Cerebellar nuclear complex (tissue), 1 donor: ENCODE results near the gene AMZ1.
"Not testable (repeated sequence)": the region's sequence is repeated elsewhere in the genome, so short reads cannot be mapped to it uniquely, and the experiment has no call there.

ENCODE experiments used
- DNase-seq, 2 experiments: peaks; one replicate each; lab custom pipeline; 2025; lab: John Stamatoyannopoulos, UW

Gene AMZ1

GRCh38 chr7:2691932-2692439 is 4.0 kb downstream of the AMZ1 start:
- not testable (repeated sequence) for DNase-seq

- no peak for DNase-seq
These were observed 4.5 kb downstream of the AMZ1 start for GRCh38 chr7:2692543-2692942.

- not testable (repeated sequence) for DNase-seq
These were observed 5.6 kb downstream of the AMZ1 start for GRCh38 chr7:2693420-2694121.

DNA sequence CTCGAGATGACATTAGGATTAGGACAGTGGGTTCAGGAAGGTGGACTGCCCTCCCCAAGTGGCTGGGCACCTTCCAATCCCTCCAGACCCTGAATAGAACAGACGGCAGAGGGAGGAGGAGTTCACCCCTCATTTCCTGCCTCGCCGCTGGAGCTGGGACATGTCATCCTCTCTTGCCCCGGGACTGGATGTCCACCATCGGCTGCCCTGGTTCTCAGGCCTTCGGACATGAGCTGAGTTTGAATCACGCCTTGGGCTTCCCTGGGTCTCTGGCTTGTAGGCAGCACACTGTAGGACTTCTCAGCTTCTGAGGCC is 6.1 kb downstream of the AMZ1 start:
- DNase-seq, result not testable (repeated sequence)

- no peak for DNase-seq
These were observed 10.7 kb downstream of the AMZ1 start for GRCh38 chr7:2698581-2699288.

DNA sequence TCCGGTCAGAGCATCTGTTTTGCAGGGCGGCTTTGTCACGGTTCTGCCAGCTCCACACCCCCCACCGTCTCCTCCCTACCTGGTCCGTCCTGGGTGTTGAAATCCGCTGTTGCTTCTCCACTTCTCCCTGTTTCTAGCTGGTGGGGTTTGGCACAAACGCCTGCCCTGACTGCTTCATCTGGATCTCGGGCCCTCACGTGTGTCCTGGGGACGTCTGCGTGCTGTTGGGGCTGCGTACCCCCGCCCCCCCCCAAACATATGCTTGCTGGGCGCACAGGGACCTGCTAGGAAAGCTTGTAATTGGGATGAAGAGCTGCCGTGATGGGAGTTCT is 11.3 kb downstream of the AMZ1 start:
- no peak for DNase-seq

DNA sequence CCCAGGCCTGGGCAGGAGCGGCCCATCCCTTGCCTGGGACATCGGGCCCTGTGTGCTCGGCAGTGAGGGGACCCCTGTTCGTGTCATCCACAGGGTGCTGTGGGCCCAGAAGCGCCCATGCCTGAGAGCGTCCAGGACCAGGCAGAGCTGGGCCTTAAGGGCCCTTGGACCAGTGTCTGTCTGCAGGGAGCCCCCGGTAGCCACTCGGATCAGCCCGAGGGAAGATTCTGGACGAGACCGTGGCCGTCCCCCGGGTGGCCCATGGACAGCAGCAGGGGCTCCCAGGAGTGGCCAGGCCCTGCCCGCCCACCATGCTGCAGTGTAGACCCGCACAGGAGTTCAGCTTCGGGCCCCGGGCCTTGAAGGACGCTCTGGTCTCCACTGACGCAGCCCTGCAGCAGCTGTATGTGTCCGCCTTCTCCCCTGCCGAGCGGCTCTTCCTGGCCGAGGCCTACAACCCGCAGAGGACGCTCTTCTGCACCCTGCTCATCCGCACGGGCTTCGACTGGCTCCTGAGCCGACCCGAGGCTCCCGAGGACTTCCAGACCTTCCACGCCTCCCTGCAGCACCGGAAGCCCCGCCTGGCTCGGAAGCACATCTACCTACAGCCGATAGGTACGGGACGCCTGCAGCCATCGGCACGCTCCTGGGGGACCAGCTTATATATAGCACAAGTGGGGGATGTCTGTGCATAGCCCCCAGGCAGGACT is 12.3 kb downstream of the AMZ1 start:
- no peak for DNase-seq

DNA sequence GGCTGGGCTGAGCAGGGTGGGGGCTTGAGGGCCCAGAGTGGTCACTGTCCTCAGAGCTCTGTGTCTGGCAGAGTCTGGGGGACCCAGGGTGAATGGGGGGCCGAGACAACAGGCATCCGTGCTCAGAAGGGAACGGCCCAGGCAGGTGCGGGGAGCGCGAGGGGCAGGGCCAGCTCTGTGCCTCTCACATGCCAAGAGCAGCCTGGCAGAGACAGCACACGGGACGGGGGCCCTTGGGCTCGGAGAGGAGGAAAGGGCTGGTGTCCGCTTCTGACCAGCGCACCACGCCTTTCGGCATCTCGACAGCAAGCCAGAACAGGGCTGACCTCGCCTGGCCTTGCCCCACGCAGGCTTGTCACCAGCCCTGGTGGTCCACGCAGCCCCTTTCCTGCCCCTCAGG is 13.4 kb downstream of the AMZ1 start:
- DNase-seq, result no peak

GRCh38 chr7:2701832-2702593 is 14.0 kb downstream of the AMZ1 start:
- DNase-seq, result peak in 1 of 2 experiments; percentile 23

DNA sequence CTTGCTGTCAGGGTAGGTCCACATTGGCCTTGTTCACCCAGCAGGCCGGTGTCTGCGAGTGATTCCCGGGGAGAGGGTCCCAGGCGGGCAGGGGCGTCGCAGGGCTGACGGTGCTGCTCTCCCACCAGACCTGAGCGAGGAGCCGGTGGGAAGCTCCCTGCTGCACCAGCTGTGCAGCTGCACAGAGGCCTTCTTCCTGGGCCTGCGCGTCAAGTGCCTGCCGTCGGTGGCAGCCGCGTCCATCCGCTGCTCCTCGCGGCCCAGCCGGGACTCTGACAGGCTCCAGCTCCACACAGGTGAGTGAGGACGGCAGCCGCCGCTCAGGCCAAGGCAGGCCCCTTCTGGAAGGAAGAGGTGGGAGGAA is 14.6 kb downstream of the AMZ1 start:
- no peak for DNase-seq

DNA sequence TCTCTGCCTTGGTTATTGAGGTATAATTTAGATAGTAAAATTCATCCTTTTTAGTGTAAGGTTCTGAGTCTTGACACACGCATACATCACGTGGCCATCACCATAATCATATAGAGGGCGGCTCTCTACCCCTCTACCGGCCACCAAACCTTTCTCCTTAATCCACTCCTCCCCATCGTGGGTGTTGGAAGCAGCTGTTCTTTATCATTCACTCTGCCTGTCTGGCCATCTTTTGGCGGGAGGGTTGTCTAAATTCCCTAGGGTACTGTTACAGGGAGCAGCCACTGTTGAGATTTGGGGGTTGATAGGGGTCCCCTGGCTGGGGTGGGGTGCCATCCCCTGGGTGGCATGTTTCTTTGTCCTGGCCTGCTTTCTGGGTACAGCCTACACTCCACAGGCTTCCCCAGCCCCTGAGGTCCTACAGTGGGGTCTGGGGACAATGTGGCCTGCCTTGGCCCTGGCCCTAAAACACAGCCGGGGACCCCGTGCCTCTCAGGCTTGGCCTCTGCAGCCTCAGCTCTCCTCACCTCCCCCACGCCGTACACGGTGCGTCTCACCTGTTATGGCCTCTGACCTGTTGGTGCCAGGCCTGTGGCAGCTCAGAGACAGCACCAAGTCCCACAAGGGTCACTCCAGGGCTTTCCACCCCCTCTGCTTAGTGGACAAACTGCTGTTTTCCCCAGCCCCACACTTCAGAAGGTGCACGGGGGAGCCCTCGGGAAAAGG is 17.5 kb downstream of the AMZ1 start:
- DNase-seq, result no peak

GRCh38 chr7:2706685-2707126 is 18.7 kb downstream of the AMZ1 start:
- no peak for DNase-seq

- DNase-seq, result no peak
These were observed 19.5 kb downstream of the AMZ1 start for GRCh38 chr7:2707481-2707880.

DNA sequence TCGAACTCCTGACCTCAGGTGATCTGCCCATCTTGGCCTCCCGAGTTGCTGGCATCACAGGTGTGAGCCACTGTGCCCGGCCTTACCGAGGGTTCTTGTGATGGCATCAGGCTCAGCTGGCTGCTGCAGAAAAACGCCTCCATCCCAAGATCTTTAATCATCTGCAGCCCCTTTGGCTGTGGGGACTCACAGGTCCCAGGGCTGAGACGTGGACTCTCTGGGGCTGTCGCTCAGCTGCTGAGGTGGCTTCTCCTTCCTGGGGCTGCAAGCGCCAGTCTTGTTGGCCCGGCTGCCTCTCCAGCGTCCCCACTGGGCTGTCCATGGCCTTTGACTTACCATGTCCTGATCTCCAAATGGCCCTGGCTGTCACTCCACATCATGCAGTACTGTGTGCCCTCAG is 20.0 kb downstream of the AMZ1 start:
- no peak for DNase-seq

- DNase-seq, result no peak
These were observed 20.7 kb downstream of the AMZ1 start for GRCh38 chr7:2708547-2709310.

GRCh38 chr7:2709553-2710285 is 21.7 kb downstream of the AMZ1 start:
- DNase-seq, result peak; percentile 5 to 29

DNA sequence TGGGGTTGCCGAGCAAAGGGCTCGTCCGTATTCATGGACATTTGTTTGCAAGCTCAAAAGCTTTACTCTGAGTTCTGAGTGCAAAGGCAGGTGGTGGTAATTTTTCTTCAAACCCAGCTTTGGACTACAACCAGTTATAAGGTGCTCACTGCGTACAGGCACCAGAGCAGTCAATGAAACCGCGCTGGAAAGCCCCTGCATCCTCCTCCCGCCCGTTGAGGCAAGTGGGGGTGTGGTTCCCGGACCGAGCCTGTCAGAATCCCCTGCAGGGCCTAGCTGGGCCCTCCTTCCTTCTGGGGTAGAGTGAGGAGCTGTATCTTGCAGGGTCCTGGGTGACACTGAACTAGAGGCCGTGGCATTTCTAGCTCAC is 22.3 kb downstream of the AMZ1 start:
- no peak for DNase-seq

DNA sequence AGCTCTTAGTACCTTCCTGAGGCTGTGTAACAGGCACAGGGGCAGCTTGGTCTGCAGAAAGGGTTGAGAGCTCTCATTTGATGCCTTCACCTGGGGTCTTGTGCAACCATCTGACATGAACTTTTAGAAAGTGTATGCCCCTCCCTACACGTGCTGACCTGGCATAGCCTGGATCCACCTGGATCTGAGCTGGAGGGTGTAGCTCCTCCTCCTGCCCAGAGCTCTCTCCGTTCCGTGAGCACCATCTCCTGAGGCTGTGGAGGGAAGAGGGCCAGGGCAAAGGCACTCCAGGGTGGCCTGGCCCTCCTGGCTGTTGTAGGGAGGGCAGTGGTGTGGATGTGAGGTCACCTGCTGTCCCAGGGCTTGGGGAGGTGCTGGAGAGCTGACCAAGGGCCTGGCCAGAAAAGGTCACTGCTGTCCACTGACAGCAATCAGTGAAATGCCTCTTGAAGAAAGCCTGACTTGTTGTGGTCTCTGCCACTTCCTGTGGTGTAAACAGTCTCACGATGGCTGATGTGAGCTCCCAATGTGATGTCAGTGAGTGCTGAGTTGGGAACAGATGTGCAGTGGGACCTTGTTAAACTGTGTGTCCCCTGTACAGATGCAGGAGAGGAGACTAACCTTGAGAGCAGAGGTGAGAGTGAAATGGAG is 23.0 kb downstream of the AMZ1 start:
- DNase-seq, result no peak

- no peak for DNase-seq
These were observed 24.1 kb downstream of the AMZ1 start for GRCh38 chr7:2711895-2712675.
